SK-N-SH treated with all-trans-retinoic acid at 6 μM for 48 hours (cell line): ENCODE data around the gene JPH3.
"Not testable (repeated sequence)": the region's sequence is repeated elsewhere in the genome, so short reads cannot be mapped to it uniquely, and the experiment has no call there.

Experiments
- ATAC-seq: fragments of 200-7000 bp; cut with Tn5 transposase; 3 replicates; pipeline ENCODE4 v1.9.1; 2020; ENCODE audit warnings: mild to moderate bottlenecking, moderate library complexity
- ARNTL ChIP-seq: fragments of 450-650 bp; formaldehyde crosslinking; IDR thresholded peaks from 2 replicates; pipeline ENCODE4 v1.5.0; 2020; ENCODE audit warnings: low read depth, mild to moderate bottlenecking, moderate library complexity, borderline replicate concordance
- BACH2 ChIP-seq: fragments of 250-450 bp; sonication (Bioruptor Pico); IDR thresholded peaks from 2 replicates; pipeline ENCODE4 v1.9.0; 2021; ENCODE audit warnings: mild to moderate bottlenecking, borderline replicate concordance
- CREB5 ChIP-seq: fragments of 250-450 bp; sonication (Bioruptor Pico); IDR thresholded peaks from 2 replicates; pipeline ENCODE4 v1.5.1; 2020; ENCODE audit warnings: low read depth, mild to moderate bottlenecking, moderate library complexity
- CSDC2 ChIP-seq: fragments of 250-450 bp; sonication (Bioruptor Pico); IDR thresholded peaks from 2 replicates; pipeline ENCODE4 v1.5.0; 2020; ENCODE audit warnings: mild to moderate bottlenecking, moderate library complexity
- CSRNP3 ChIP-seq: fragments of 250-450 bp; sonication (Bioruptor Pico); IDR thresholded peaks from 2 replicates; pipeline ENCODE4 v1.5.1; 2021; ENCODE audit warnings: mild to moderate bottlenecking, moderate library complexity
- ESRRG ChIP-seq: fragments of 250-450 bp; sonication (Bioruptor Pico); IDR thresholded peaks from 2 replicates; pipeline ENCODE4 v1.6.1; 2021; ENCODE audit warnings: mild to moderate bottlenecking
- GLIS3 ChIP-seq: fragments of 250-450 bp; sonication (Bioruptor Pico); IDR thresholded peaks from 2 replicates; pipeline ENCODE4 v1.5.0; 2020; ENCODE audit warnings: mild to moderate bottlenecking, moderate library complexity
- ISL1 ChIP-seq: fragments of 250-450 bp; sonication (Bioruptor Pico); IDR thresholded peaks from 2 replicates; pipeline ENCODE4 v2.1.2; 2022; ENCODE audit warnings: mild to moderate bottlenecking, moderate library complexity
- OSR1 ChIP-seq: fragments of 250-450 bp; sonication (Bioruptor Pico); IDR thresholded peaks from 2 replicates; pipeline ENCODE4 v1.8.0; 2022; ENCODE audit warnings: moderate library complexity, mild to moderate bottlenecking, inconsistent platforms
- PATZ1 ChIP-seq: fragments of 250-450 bp; sonication (Bioruptor Pico); IDR thresholded peaks from 2 replicates; pipeline ENCODE4 v1.8.0; 2020; ENCODE audit warnings: mild to moderate bottlenecking, moderate library complexity, borderline replicate concordance
- POU6F1 ChIP-seq: fragments of 250-450 bp; sonication (Bioruptor Pico); IDR thresholded peaks from 2 replicates; pipeline ENCODE4 v1.8.0; 2021; ENCODE audit warnings: low read depth, mild to moderate bottlenecking, moderate library complexity, borderline replicate concordance
- PPARA ChIP-seq: fragments of 250-450 bp; sonication (Bioruptor Pico); IDR thresholded peaks from 2 replicates; pipeline ENCODE4 v1.5.0; 2020; ENCODE audit warnings: mild to moderate bottlenecking, borderline replicate concordance
- RARB ChIP-seq: fragments of 250-450 bp; sonication (Bioruptor Pico); IDR thresholded peaks from 2 replicates; pipeline ENCODE4 v1.8.0; 2021; ENCODE audit warnings: mild to moderate bottlenecking, moderate library complexity
- SNAI2 ChIP-seq: fragments of 250-450 bp; sonication (Bioruptor Pico); IDR thresholded peaks from 2 replicates; pipeline ENCODE4 v1.5.0; 2020; ENCODE audit warnings: mild to moderate bottlenecking, moderate library complexity
- TCF4 ChIP-seq: fragments of 250-450 bp; sonication (Bioruptor Pico); IDR thresholded peaks from 2 replicates; pipeline ENCODE4 v1.8.0; 2021; ENCODE audit warnings: mild to moderate bottlenecking, moderate library complexity, borderline replicate concordance
- TOX ChIP-seq: fragments of 250-450 bp; sonication (Bioruptor Pico); IDR thresholded peaks from 2 replicates; pipeline ENCODE4 v1.8.0; 2021; ENCODE audit warnings: mild to moderate bottlenecking, moderate library complexity, borderline replicate concordance
- TSHZ2 ChIP-seq: fragments of 250-450 bp; sonication (Bioruptor Pico); IDR thresholded peaks from 2 replicates; pipeline ENCODE4 v1.5.0; 2020; ENCODE audit warnings: mild to moderate bottlenecking, moderate library complexity
- ZC3H10 ChIP-seq: fragments of 250-450 bp; sonication (Bioruptor Pico); IDR thresholded peaks from 2 replicates; pipeline ENCODE4 v1.5.1; 2021; ENCODE audit warnings: mild to moderate bottlenecking, moderate library complexity
- ZFP3 ChIP-seq: fragments of 250-450 bp; sonication (Bioruptor Pico); IDR thresholded peaks from 2 replicates; pipeline ENCODE4 v1.5.0; 2020; ENCODE audit warnings: mild to moderate bottlenecking, moderate library complexity
- ZFP30 ChIP-seq: fragments of 450-650 bp; formaldehyde crosslinking; IDR thresholded peaks from 2 replicates; pipeline ENCODE4 v1.5.0; 2022; ENCODE audit warnings: mild to moderate bottlenecking, moderate library complexity
- ZNF565 ChIP-seq: fragments of 450-650 bp; formaldehyde crosslinking; conservative IDR thresholded peaks from 2 replicates; pipeline ENCODE4 v1.5.0; 2020; ENCODE audit warnings: low read depth, mild to moderate bottlenecking, moderate library complexity
- ZNF70 ChIP-seq: fragments of 450-650 bp; formaldehyde crosslinking; IDR thresholded peaks from 2 replicates; pipeline ENCODE4 v1.5.0; 2020; ENCODE audit warnings: mild to moderate bottlenecking, moderate library complexity
- ZNF8 ChIP-seq: fragments of 450-650 bp; formaldehyde crosslinking; IDR thresholded peaks from 2 replicates; pipeline ENCODE4 v1.5.0; 2020; ENCODE audit warnings: mild to moderate bottlenecking, moderate library complexity

Gene JPH3

GRCh38 chr16:87576171-87576570 lies 26.1 kb upstream of the JPH3 start:
- no peak for TF ChIP-seq ISL1 (CRISPR knock-in tag)
- TF ChIP-seq TSHZ2 (CRISPR knock-in tag), result no peak
- no peak for TF ChIP-seq RARB (CRISPR knock-in tag)
- ATAC-seq, result no peak

- not testable (repeated sequence) for ATAC-seq
Observed at GRCh38 chr16:87578142-87578930, 24.0 kb upstream of the JPH3 start.

- TF ChIP-seq ARNTL (CRISPR knock-in tag) (no peak), SNAI2 (CRISPR knock-in tag) (no peak), PPARA (CRISPR knock-in tag) (no peak), ISL1 (CRISPR knock-in tag) (no peak), ZC3H10 (CRISPR knock-in tag) (no peak), ZNF70 (CRISPR knock-in tag) (no peak), RARB (CRISPR knock-in tag) (no peak), POU6F1 (no peak), ZNF565 (CRISPR knock-in tag) (no peak), ZFP30 (CRISPR knock-in tag) (no peak), ZNF8 (CRISPR knock-in tag) (no peak), TCF4 (CRISPR knock-in tag) (no peak), CSRNP3 (CRISPR knock-in tag) (no peak), PATZ1 (no peak), ESRRG (CRISPR knock-in tag) (no peak), CREB5 (CRISPR knock-in tag) (no peak), OSR1 (CRISPR knock-in tag) (no peak), BACH2 (CRISPR knock-in tag) (no peak), TOX (CRISPR knock-in tag) (no peak)
- ATAC-seq, result no peak
Observed at GRCh38 chr16:87579691-87580090, 22.6 kb upstream of the JPH3 start.

GRCh38 chr16:87580855-87581261 lies 21.4 kb upstream of the JPH3 start:
- ATAC-seq, result no peak
- TF ChIP-seq GLIS3 (CRISPR knock-in tag), result no peak
- no peak for TF ChIP-seq ZFP3
- no peak for TF ChIP-seq CSRNP3 (CRISPR knock-in tag)
- no peak for TF ChIP-seq BACH2 (CRISPR knock-in tag)
- TF ChIP-seq POU6F1, result no peak
- no peak for TF ChIP-seq ZNF70 (CRISPR knock-in tag)
- no peak for TF ChIP-seq CSDC2 (CRISPR knock-in tag)
- TF ChIP-seq TCF4 (CRISPR knock-in tag), result no peak
- no peak for TF ChIP-seq SNAI2 (CRISPR knock-in tag)
- no peak for TF ChIP-seq ESRRG (CRISPR knock-in tag)
- no peak for TF ChIP-seq ZFP30 (CRISPR knock-in tag)
- TF ChIP-seq OSR1 (CRISPR knock-in tag), result no peak
- no peak for TF ChIP-seq PPARA (CRISPR knock-in tag)
- no peak for TF ChIP-seq ZC3H10 (CRISPR knock-in tag)
- no peak for TF ChIP-seq ZNF8 (CRISPR knock-in tag)
- no peak for TF ChIP-seq ARNTL (CRISPR knock-in tag)
